T-helper 1 cell (primary cell): ENCODE measurements around the gene ATP2B2.

ENCODE experiments used
- DNase-seq, 5 donors: peaks; one replicate each; pipeline ENCODE4 v3.0.0-alpha.2; 2012 to 2020

Gene ATP2B2

DNA sequence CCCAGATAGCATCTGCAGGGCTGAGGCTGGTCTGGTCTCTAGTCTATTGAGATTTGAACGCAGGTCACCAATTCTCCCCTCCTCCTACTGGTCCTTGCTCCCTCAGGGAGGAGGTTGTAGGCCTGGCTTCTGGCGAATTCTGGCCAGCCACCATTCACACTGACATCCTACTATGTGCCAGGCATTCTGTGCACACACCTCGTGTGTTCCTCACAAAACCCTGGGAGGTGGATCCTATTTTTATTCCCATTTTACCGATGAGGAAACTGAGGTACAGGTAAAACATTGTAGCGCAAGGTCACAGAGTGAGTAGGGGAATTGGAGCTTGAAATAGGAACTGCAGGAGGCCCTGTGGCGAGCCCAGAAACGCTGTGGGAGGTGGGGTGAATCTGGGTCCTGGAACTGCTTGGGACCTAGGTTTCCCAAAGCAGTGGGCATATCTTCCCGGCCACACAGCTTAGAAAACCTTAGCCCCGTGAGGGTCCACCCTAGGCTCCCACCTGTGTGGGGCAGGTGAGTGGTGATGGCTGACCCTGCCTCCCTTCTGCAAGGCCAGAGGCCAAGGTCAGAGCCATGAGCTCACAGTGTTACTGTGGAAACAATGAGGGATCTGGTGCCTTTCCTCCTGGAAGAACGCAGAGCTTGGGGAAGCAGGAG is 4.8 kb upstream of the ATP2B2 start:
- no peak for DNase-seq

DNA sequence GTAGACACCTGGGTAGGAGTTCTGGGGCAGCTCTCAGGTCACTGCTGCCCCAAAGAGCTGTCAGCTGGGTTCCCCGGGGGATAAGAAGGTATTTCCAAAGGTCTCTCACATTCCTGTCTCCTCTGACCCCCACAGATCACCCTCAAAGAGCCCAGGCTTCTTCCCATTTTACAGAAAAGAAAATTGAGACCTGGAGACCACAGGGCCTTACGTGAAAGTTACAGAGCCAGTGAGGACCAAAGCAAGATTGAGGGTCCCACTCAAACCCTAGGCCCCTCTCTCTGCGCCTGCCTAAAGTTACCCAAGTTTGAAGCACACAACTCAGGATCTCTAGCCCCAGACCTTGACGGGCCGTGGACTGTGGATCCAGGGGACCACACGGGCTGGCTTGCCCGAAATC is 3.9 kb upstream of the ATP2B2 start:
- DNase-seq = no peak

DNA sequence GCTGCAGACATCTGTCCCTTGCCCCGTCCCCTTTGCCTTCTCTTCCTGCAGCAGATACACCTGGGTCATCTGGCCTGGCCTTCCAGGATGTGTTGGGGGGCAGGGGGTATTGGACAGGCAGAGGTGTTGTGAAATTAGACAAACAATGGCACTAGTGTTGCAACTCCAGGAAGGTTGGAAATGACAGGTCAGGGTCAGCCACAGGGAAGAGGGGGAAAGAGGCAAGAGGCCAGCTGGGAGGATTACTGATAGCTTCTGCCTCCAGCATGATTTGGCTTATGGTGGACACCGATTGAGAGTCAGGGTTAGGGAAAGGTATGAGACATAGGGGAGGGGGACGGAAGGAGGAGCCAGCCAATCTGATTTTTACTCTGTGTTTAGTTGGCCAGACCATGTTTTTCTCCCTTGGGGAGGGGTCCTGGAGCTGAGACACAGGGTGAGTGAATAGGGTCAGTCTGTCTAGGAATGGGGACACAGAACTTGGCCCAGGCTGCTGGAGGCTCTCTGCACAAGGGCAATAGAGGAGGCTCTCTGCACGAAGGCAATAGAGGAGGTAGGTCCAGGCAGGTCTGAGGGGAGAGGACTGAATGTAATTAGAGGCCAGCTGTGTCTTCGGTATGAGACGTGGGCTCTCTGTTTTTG is 3.4 kb upstream of the ATP2B2 start:
- DNase-seq = no peak

DNA sequence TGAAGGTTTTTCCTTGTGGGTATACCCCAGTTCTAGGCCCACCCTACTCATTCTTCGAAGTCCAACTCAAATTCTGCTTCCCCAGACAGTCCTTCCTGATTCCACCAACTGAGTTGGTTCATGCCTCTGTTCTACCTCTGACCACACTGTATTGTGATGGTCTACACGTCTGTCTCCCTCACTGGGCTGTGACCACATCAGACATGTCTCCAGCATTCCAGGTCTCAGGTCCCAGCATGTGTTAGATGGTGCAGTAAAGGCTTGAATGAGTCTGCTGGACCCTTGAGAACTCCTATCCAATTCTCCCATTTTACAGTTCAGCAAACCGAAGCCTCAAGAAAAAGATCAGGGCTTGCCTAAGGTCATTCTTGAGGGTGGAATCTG is 2.8 kb upstream of the ATP2B2 start:
- DNase-seq = no peak

DNA sequence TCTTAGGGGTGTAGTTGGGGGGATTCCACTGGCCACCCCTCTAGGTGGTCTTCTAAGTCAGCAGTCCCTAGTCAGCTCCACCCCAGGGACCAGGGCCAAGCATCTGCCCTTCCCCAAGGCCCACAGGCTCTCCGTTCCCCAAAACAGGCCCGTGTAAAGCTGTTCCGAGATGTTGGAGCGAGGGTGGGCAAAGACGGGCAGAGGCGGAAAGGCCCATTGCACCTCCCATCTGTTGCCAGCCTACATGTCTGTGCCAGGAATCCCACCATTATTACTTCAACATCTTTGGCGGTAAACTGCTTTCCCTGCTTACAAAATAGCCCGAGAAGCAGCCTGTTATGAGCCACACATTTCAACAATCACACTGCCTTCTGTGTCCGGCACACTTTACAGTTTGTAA is 1.9 kb upstream of the ATP2B2 start:
- DNase-seq = no peak

DNA sequence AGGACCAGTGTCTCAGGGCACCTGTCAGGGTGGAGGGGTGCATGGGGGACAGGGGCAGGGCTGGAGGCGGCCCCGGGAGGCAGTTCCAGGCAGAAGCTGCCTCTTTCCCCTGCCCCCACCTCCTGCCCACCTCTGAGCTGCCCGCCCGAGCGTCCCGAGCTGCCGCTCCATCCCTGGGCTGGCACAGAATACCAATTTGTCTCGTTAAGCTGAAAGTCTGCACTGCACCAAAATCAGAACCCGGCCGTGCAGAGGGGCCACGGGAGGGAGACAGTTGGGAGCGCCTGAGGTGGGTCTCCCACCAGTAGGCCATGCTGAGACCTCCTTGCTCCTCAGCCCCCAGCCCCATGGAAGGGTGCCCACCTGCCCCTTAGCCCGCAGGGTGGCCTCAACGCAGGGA is 1.3 kb upstream of the ATP2B2 start:
- no peak for DNase-seq

DNA sequence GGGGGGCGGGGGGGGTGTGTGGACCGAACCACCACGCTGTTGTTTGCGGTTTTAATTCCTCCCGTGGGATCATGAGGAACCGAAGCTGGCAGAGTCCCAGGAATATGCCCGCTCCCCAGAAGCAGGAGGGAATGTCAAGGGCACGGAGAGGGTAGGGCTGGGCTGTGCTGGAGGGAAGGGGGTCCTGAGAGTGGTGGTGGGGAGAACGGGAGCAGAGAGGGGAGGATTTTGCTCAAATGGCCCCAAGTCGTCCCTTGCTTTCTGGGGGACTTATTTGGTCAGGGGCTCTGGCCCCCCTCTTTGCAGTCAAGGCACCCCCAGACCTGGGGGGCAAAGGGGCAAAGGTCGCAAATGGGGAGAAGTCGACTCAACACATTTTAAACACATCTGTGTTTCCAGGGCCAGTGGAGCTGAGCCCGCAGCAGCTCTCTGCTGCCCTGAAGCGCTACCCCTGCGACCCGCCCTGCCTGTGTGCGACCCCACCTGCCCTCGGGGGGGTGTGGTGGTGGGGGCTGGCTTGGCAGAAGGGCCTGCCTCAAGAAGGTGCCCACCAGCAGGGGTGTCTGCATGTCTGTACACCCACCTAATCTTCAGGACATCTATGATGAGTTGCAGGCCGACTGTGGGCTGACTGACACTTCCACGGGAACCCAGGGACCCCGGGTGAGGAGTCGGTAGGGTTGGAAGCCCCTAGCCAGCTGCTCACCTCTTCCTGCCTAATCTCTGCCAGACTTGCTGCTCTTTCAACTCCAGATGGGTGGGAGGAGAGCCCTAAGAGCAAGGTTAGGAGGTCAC is 602 bp upstream of the ATP2B2 start:
- DNase-seq = no peak

DNA sequence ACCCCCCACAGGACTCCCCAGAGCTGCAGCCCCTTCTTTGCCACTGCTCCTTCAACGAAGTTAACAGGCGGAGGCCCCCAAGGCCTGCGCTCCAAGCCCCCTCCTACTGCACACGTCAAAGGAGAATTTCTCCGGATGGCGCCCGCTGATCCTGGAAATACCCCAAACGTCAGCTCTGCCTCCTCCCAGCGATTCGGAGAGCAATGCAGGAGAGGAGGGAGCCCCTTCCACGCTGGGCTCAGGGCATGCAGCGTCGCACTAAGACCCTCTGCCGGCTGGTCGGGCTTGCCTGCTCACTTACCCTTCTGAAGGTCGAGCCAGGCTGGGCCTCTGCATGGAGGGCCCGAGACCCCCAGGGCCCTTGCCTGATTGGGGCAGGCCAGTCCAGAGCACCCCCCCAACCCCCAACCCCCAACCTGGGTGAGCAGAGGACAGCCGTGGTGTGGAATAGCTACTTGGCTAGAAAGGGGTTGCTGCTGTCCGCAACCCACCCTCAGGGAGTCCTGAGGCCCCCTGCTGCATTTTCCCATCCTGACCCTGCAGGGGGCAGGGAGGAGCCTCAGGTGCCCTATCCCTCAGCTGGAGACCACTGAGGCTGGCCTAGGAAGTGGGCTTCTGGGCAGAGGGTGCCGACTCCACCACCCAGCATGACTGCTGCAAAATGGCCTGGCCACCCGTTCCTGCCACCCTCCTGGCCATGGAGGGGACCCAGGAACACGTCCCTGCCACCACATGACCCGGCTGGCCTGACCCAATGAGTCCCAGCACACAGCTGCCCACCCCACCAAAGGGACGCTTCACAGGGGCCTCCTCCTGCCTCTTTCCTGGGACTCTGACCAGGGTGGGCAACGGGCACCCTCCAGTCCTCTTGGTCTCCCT is 976 bp downstream of the ATP2B2 start:
- DNase-seq = no peak

DNA sequence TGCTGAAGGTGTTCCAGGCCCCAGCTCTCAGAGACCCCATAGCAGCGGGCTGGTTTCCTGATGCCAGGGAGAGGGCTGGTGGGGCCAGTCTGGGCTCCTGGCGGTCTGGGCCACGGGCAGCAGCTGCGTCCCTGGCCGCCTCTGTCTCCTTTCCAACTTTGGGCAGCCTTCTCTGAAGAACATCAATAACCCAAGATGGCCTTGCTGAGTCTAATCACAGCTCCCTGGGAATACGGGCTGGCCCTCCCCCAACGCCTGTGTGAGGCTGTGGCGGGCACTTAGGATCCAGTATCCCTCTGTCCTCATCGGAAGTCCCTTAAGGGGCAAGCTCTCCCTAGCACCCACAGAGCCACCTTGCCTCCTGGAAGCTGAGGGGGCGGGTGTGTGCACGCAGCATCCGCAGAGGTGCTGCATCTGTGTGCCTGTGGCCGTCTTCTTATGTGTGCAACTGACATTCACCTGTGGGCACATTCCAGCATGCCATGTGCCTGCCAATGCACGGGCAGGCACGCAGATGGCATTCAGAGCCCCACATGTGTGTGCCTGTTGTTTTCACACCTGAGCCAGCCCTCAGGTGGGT is 2.1 kb downstream of the ATP2B2 start:
- DNase-seq = no peak

DNA sequence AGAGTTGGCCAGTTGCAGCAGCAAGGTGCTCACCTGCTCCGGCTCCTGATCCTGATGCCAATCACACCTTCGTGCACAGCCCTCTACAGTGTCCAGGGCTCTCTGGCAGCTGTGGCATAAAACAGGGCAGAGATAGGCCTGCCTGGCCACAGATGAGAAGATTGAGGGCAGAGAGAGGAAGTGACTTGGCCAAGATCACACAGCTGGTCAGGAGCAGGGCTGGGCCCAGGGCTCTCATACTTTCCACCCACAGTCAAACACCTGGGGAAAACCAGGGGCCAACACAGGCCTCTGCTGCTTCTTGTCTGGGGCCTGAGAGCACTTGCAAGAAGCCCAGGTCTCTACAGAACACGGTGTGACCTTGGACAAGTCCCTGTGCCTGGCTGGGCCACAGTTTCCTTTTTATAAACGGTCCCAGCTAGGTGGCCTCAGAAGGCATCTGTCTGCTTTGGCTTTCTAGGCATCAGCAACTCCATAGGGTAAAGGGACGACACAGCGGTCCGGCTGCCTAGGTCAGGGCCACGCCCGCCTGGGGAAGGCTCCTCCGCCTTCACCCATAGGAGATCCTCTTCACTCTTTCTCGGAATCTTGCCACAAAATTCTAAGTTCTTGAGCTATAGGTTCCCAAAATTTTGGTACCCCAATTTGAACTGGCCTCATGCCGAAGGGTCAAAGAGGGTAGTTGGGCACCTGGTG is 3.1 kb downstream of the ATP2B2 start:
- DNase-seq = no peak

DNA sequence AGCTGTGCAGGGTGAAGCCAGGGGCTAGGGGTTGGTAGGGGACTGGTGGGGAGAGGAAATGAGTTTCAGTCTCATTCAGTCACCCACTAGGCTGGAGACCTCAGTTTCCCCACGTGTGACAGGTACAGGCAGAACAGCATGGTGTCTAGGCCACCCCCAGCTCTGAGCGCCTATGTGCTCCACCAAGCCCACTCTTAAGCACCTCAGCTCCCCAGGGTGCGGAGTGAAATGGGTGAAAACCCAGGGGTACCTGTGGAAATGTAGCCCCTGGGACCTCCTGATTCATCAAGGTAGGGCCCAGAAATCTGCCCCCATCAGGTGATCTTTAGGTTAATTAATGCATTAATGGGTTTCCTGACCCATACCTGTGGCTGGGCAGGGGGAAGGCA is 3.7 kb downstream of the ATP2B2 start:
- no peak for DNase-seq

DNA sequence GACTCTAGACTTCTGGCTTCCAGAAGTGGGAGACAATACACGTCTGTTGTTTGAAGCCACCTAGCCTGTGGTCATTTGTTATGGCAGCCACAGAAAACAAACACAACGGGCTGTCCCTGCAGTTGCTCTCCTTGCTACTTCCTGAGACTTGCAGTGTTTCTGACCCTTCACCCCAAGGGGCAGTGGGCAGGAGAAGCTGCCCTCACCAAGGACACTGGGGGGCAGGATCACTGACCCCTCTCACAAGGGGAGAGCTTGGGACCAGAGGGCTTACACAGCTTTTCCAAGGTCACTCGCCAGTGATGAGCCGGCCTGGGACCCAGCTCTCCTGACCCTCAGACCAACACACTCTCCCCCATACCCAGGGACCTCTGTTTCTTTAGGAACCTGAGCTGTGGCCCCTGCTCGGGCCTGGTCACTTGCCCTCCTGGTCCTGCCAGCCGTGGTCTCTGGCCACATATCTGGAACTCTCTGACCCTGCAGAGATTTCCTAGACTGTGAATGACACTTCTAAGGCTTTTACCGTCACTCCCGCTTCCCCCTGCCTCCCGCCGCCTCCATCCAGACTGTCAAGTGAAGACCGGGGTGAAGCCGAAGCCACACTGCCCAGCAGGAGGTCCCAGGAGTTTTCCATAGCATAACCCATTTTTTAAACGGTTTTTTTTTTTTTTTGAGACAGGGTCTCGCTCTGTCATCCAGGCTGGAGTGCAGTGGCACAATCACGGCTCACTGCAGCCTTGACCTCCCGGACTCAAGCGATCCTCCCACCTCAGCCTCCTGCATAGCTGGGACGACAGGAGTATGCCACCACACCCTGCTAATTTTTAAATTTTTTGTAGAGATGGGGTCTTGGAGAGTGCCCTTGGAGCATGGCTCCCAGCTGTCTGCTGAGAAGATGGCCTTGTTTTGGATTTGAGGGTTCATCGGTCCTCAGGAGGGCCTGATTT is 4.4 kb downstream of the ATP2B2 start:
- no peak for DNase-seq

DNA sequence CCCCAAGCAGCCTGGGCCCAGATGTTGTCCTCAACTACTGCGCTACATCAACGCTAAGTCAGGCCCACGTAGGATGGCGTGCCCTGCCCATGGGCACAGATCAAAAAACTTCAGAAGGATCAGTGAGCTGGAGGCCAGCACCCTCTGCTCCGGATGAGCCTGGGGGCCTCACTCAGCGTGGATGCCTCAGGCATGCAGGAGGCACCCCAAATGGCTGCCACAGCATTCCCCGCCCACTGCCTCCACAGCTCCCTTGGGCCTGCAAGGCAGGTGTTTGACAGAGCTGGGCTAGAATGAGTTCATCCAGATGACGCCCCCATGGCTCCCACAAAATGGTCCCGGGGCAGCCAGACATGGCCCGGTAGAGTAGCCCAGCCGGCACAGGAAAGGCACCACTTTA is 7.1 kb downstream of the ATP2B2 start:
- DNase-seq = no peak

DNA sequence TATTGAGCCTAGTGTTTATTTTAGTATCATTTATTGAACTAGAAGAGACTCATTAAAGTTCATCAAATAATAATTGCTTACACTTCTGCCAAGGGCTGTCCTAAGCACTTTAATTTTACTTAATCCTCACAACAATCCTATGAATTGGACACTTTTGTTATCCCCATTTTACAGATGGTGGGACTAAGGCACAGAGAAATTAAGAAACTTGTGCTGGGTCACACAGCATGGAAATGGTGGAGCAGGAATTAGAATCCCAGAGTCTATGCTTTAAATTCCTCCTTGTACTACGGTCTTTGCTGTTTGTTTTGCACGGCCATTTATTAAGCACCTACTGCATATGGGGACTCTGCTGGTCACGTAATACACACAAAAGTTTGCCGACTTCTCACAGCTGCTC is 7.9 kb downstream of the ATP2B2 start:
- DNase-seq = no peak

DNA sequence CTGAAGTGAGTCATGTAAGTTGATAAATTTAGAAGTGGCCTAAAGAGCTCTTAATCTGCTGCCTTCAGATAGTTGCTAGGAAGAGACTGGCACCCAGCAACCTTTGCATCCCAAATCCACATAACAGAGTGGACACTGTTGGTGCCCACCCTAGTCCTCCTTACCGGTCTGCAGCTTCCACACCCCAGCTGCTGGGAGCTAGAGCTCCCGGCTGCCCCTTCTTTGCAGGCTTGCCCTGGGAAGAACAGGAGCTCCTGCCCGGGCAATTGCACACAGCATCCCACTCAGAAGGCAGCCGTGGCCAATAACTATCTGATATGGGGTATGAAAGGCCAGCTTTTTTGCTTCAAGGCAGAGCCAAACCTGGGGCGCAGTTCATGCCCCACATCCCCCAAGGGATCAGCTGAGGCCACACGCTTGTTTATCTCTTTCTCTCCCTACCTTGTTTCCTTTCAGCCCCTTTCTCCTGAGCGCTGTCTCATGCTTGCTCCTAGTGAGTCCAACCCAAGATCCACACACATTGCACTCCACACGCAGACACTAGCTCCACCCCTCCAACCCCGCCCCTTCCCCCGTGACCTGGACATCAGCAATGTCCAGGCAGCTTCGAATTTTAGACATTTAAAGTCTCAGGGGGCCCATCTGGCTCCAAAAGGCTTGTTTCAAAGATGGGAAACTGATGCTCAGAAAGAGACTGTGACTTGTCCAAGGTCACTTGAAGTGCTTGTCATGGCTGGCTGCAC is 9.1 kb downstream of the ATP2B2 start:
- no peak for DNase-seq

DNA sequence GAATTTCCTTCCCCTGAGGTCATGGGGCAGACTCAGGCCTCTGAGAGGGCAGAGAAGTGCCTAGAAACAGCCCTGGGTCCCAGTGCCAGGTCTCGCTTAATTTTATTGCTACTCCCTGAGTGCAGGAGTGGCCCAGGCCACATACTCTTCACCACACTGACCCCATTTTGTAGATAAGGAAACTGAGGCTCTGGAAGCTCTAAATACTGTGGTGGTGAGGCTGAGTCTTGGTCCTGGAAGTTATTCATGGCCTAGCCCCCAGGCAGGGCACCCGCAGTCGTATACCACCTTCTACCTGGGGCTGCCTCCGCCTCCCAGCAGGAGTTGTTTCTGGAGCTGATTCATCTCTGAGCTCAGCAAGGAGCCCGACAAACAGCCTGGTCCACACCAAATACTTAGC is 9.8 kb downstream of the ATP2B2 start:
- DNase-seq = no peak

DNA sequence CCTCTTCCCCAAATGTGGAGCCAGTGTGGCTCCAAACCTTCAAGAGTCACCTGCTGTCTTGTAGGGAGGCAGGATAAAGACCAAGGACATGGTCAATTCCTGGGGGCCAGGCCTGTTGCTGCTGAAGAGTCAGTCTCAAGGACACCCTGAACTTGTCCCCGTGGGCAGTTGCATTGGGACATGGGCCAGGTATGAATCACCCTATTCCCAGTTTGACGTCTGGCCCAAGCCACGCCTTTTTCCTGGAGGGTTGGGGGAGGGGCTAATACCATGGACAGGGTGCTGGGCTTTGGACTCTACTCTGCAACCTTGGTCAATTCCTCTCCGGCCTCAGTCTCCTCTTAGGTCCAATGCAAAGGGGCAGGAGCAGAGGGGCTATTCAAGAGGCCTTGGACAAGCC is 10.4 kb downstream of the ATP2B2 start:
- DNase-seq = no peak

DNA sequence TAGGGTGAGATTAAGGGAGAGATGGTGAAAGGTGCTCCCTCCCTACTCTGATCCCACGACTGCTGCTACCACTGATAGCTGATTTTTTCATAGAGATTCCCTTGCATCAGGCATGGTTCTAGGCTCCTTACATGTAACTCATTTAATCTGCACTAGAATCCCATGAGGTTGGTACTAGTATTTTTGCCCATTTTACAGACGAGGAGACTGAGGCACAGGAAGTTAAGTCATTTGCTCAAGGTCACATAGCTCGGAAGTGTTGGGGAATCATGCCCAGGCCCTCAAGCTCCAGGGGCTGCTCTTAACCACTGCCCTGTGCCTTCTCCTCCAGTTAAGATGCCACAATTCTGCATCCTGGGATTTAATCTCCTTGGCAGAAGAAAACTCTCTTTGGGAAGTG is 11.2 kb downstream of the ATP2B2 start:
- DNase-seq = no peak

DNA sequence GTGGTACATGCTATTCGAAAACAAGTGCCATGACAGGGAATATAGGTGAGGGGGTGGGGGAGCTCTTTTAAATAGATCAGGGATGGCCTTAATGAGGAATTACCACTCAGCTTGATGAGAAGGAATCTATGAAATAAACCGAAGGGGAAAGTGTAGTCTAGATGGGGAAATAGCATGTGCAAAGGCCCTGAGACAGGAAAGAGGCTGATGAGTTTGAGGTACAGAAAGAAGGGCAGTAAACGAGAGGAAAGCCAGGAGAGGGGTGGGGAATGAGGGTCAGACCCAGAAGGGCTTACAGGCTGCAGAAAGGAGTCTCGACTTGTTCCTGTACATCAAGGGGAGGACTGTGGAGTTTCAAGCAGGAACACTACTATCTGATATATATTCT is 12.2 kb downstream of the ATP2B2 start:
- DNase-seq = no peak
